Measurements from ENCODE around the gene BMP8A. TPM values are rescaled to one million over a fixed set of nuclear protein-coding genes. Genes with fewer than 3 reads are reported as not detected.

BMP8A gene
- polyA plus RNA-seq, 1 donor (not counting 4 experiments of a cell fraction or from before 2014, with no cell fraction given): not detected

GRCh38 chr1:39561279-39561678 is 69.8 kb downstream of the BMP8A start:
- Histone ChIP-seq H2AFZ (ENCODE audit: control insufficient read depth, low read length) (no peak overlapping the region), H3K4me2 (ENCODE audit: control insufficient read depth, extremely low read depth, insufficient read depth, low read depth, low read length) (no peak overlapping the region), H3K9me3 (ENCODE audit: control insufficient read depth, low read depth, low read length) (no peaks in the 10 kb centered on the region), H4K20me1 (ENCODE audit: control insufficient read depth, extremely low read depth, insufficient read depth, low read length) (peaks cover 14% of the 10 kb centered on the region), H3K4me1 (ENCODE audit: control insufficient read depth, extremely low read depth, insufficient read depth, low read length) (peaks cover 4% of the 10 kb centered on the region), H3K4me3 (ENCODE audit: control insufficient read depth in 2 of 3, extremely low read depth in 1 of 3, insufficient read depth in 2 of 3, low read depth in 1 of 3, low read length in 3 of 3) (no peak overlapping the region), H3K9me1 (ENCODE audit: control insufficient read depth, extremely low read depth, insufficient read depth, low read length) (peaks cover 3% of the 10 kb centered on the region), H3K27me3 (ENCODE audit: control insufficient read depth, extremely low read depth, insufficient read depth, low read length) (no peaks in the 10 kb centered on the region), H3K79me2 (ENCODE audit: control insufficient read depth, insufficient read depth, low read length) (peaks cover 8% of the 10 kb centered on the region), H3K9ac (ENCODE audit: control insufficient read depth, extremely low read depth, insufficient read depth, low read length) (no peak overlapping the region), H3K36me3 (ENCODE audit: control insufficient read depth in 2 of 2, extremely low read depth in 1 of 2, insufficient read depth in 2 of 2, low read length in 2 of 2) (peaks cover 50 to 56% of the 10 kb centered on the region in 2 experiments), H3K27ac (ENCODE audit: control insufficient read depth, insufficient read depth, low read length) (no peak overlapping the region)
- dilution Hi-C loops (cut with MboI; ENCODE audit: extremely low pct_ligation_motif_present, low sequenced_read_pairs): no loop called here
- no peak for FAIRE-seq
- TF ChIP-seq CTCF (optimal IDR thresholded peaks at IDR 0.05 in 1 of 3, IDR thresholded peaks at IDR 0.05 in 1 of 3, conservative IDR thresholded peaks at IDR 0.05 in 1 of 3; ENCODE audit: extremely low read depth in 1 of 3, insufficient read depth in 2 of 3, low read length in 3 of 3) (no peak), EZH2 (IDR thresholded peaks at IDR 0.05; ENCODE audit: low read length) (no peak)
- no peak for DNase-seq (ENCODE audit: low read depth, low spot score)

GRCh38 chr1:39562886-39563285 is 71.5 kb downstream of the BMP8A start:
- no peak for FAIRE-seq
- DNase-seq (ENCODE audit: low read depth, low spot score): no peak
- H2AFZ ChIP-seq (ENCODE audit: control insufficient read depth, low read length): no peak overlapping the region
- dilution Hi-C loops (cut with MboI; ENCODE audit: extremely low pct_ligation_motif_present, low sequenced_read_pairs): no loop called here
- no peak overlapping the region for H3K4me2 ChIP-seq (ENCODE audit: control insufficient read depth, extremely low read depth, insufficient read depth, low read depth, low read length)
- peaks cover 3% of the 10 kb centered on the region for H3K9me1 ChIP-seq (ENCODE audit: control insufficient read depth, extremely low read depth, insufficient read depth, low read length)
- peaks cover 61 to 69% of the 10 kb centered on the region in 2 experiments for H3K36me3 ChIP-seq (ENCODE audit: control insufficient read depth in 2 of 2, extremely low read depth in 1 of 2, insufficient read depth in 2 of 2, low read length in 2 of 2)
- H3K9ac ChIP-seq (ENCODE audit: control insufficient read depth, extremely low read depth, insufficient read depth, low read length): no peak overlapping the region
- TF ChIP-seq EZH2 (IDR thresholded peaks at IDR 0.05; ENCODE audit: low read length) (no peak), CTCF (optimal IDR thresholded peaks at IDR 0.05 in 1 of 3, IDR thresholded peaks at IDR 0.05 in 1 of 3, conservative IDR thresholded peaks at IDR 0.05 in 1 of 3; ENCODE audit: extremely low read depth in 1 of 3, insufficient read depth in 2 of 3, low read length in 3 of 3) (no peak)
- no peaks in the 10 kb centered on the region for H3K27me3 ChIP-seq (ENCODE audit: control insufficient read depth, extremely low read depth, insufficient read depth, low read length)
- H4K20me1 ChIP-seq (ENCODE audit: control insufficient read depth, extremely low read depth, insufficient read depth, low read length): peaks cover 20% of the 10 kb centered on the region
- peaks cover 20% of the 10 kb centered on the region for H3K79me2 ChIP-seq (ENCODE audit: control insufficient read depth, insufficient read depth, low read length)
- no peak overlapping the region for H3K27ac ChIP-seq (ENCODE audit: control insufficient read depth, insufficient read depth, low read length)
- peaks cover 4% of the 10 kb centered on the region for H3K4me1 ChIP-seq (ENCODE audit: control insufficient read depth, extremely low read depth, insufficient read depth, low read length)
- H3K9me3 ChIP-seq (ENCODE audit: control insufficient read depth, low read depth, low read length): no peaks in the 10 kb centered on the region
- H3K4me3 ChIP-seq (ENCODE audit: control insufficient read depth in 2 of 3, extremely low read depth in 1 of 3, insufficient read depth in 2 of 3, low read depth in 1 of 3, low read length in 3 of 3): no peak overlapping the region

All from keratinocyte (primary cell).